ENCODE results near the gene SIM2. TPM values are rescaled to one million over a fixed set of nuclear protein-coding genes. Genes with fewer than 3 reads are reported as not detected.
"Not testable (repeated sequence)": the region's sequence is repeated elsewhere in the genome, so short reads cannot be mapped to it uniquely, and the experiment has no call there.

The SIM2 gene
- total RNA-seq: 0.24 and 0.47 TPM in 2 replicates

GRCh38 chr21:36698981-36699545, at the start of gene SIM2:
Gene SIM2 (plus strand): TSS chr21:36699115. CDS start chr21:36699747, 632 bp downstream.
- H3K4me3 Mint-ChIP-seq: no peak within 1 kb of the TSS
- peak within 1 kb of the TSS; percentile 69 for H3K27ac Mint-ChIP-seq
- no peaks in the 10 kb centered on the region for H3K36me3 Mint-ChIP-seq (ENCODE audit: low read depth)
- H3K9me3 Mint-ChIP-seq: no peaks in the 10 kb centered on the region
- intact Hi-C loops (cut with micrococcal nuclease): no loop called here
- peaks cover 2% of the 10 kb centered on the region for H3K4me1 Mint-ChIP-seq (ENCODE audit: low read depth)
- peaks cover 62% of the 10 kb centered on the region for H3K27me3 Mint-ChIP-seq (ENCODE audit: insufficient read depth)
- DNase-seq (ENCODE audit: low spot score): no peak

- H3K9me3 Mint-ChIP-seq: no peaks in the 10 kb centered on the region
- no peaks in the 10 kb centered on the region for H3K36me3 Mint-ChIP-seq (ENCODE audit: low read depth)
- H3K4me1 Mint-ChIP-seq (ENCODE audit: low read depth): no peaks in the 10 kb centered on the region
- H3K27ac Mint-ChIP-seq: no peak overlapping the region
- DNase-seq (ENCODE audit: low spot score): no peak
- H3K27me3 Mint-ChIP-seq (ENCODE audit: insufficient read depth): peaks cover 1% of the 10 kb centered on the region
- no peak overlapping the region for H3K4me3 Mint-ChIP-seq
- intact Hi-C loops (cut with micrococcal nuclease): no loop called here
Measured at GRCh38 chr21:36654324-36654723, 44.6 kb upstream of the SIM2 start.

GRCh38 chr21:36654796-36655325, 44.1 kb upstream of the SIM2 start:
- H3K27ac Mint-ChIP-seq: no peak overlapping the region
- intact Hi-C loops (cut with micrococcal nuclease): no loop called here
- DNase-seq (ENCODE audit: low spot score): no peak
- H3K27me3 Mint-ChIP-seq (ENCODE audit: insufficient read depth): peaks cover 1% of the 10 kb centered on the region
- no peaks in the 10 kb centered on the region for H3K36me3 Mint-ChIP-seq (ENCODE audit: low read depth)
- H3K4me1 Mint-ChIP-seq (ENCODE audit: low read depth): no peaks in the 10 kb centered on the region
- no peak overlapping the region for H3K4me3 Mint-ChIP-seq
- no peaks in the 10 kb centered on the region for H3K9me3 Mint-ChIP-seq

- intact Hi-C loops (cut with micrococcal nuclease): no loop called here
- Mint-ChIP-seq H3K9me3 (no peaks in the 10 kb centered on the region), H3K36me3 (ENCODE audit: low read depth) (no peaks in the 10 kb centered on the region), H3K27ac (no peak overlapping the region), H3K4me3 (no peak overlapping the region), H3K4me1 (ENCODE audit: low read depth) (no peaks in the 10 kb centered on the region), H3K27me3 (ENCODE audit: insufficient read depth) (peaks cover 1% of the 10 kb centered on the region)
- DNase-seq (ENCODE audit: low spot score): no peak
Measured at GRCh38 chr21:36656138-36656537, 42.8 kb upstream of the SIM2 start.

- DNase-seq (ENCODE audit: low spot score); H3K36me3 Mint-ChIP-seq (ENCODE audit: low read depth); H3K9me3 Mint-ChIP-seq; intact Hi-C loops (cut with micrococcal nuclease); H3K27ac Mint-ChIP-seq; H3K4me1 Mint-ChIP-seq (ENCODE audit: low read depth); H3K27me3 Mint-ChIP-seq (ENCODE audit: insufficient read depth); H3K4me3 Mint-ChIP-seq: not testable (repeated sequence)
Measured at GRCh38 chr21:36657290-36657689, 41.6 kb upstream of the SIM2 start.

- Mint-ChIP-seq H3K4me1 (ENCODE audit: low read depth) (no peaks in the 10 kb centered on the region), H3K27ac (no peak overlapping the region), H3K36me3 (ENCODE audit: low read depth) (no peaks in the 10 kb centered on the region), H3K27me3 (ENCODE audit: insufficient read depth) (peaks cover 3% of the 10 kb centered on the region), H3K9me3 (no peaks in the 10 kb centered on the region), H3K4me3 (no peak overlapping the region)
- DNase-seq (ENCODE audit: low spot score): no peak
- intact Hi-C loops (cut with micrococcal nuclease): no loop called here
Measured at GRCh38 chr21:36657999-36658398, 40.9 kb upstream of the SIM2 start.

- no peak for DNase-seq (ENCODE audit: low spot score)
- peaks cover 4% of the 10 kb centered on the region for H3K27me3 Mint-ChIP-seq (ENCODE audit: insufficient read depth)
- no peak overlapping the region for H3K27ac Mint-ChIP-seq
- intact Hi-C loops (cut with micrococcal nuclease): no loop called here
- no peaks in the 10 kb centered on the region for H3K4me1 Mint-ChIP-seq (ENCODE audit: low read depth)
- no peaks in the 10 kb centered on the region for H3K9me3 Mint-ChIP-seq
- H3K4me3 Mint-ChIP-seq: no peak overlapping the region
- no peaks in the 10 kb centered on the region for H3K36me3 Mint-ChIP-seq (ENCODE audit: low read depth)
Measured at GRCh38 chr21:36658926-36659325, 40.0 kb upstream of the SIM2 start.

GRCh38 chr21:36661511-36662309, 37.2 kb upstream of the SIM2 start:
- Mint-ChIP-seq H3K4me1 (ENCODE audit: low read depth) (no peaks in the 10 kb centered on the region), H3K36me3 (ENCODE audit: low read depth) (no peaks in the 10 kb centered on the region), H3K27me3 (ENCODE audit: insufficient read depth) (peaks cover 5% of the 10 kb centered on the region), H3K9me3 (no peaks in the 10 kb centered on the region), H3K4me3 (no peak overlapping the region), H3K27ac (no peak overlapping the region)
- DNase-seq (ENCODE audit: low spot score): no peak
- intact Hi-C loops (cut with micrococcal nuclease): no loop called here

- Mint-ChIP-seq H3K4me1 (ENCODE audit: low read depth) (no peaks in the 10 kb centered on the region), H3K36me3 (ENCODE audit: low read depth) (no peaks in the 10 kb centered on the region), H3K27ac (no peak overlapping the region), H3K9me3 (no peaks in the 10 kb centered on the region), H3K27me3 (ENCODE audit: insufficient read depth) (peaks cover 5% of the 10 kb centered on the region), H3K4me3 (no peak overlapping the region)
- intact Hi-C loops (cut with micrococcal nuclease): no loop called here
- DNase-seq (ENCODE audit: low spot score): no peak
Measured at GRCh38 chr21:36663033-36663855, 35.7 kb upstream of the SIM2 start.

- no peak overlapping the region for H3K4me3 Mint-ChIP-seq
- H3K9me3 Mint-ChIP-seq: no peaks in the 10 kb centered on the region
- no peak overlapping the region for H3K27ac Mint-ChIP-seq
- intact Hi-C loops (cut with micrococcal nuclease): no loop called here
- no peak for DNase-seq (ENCODE audit: low spot score)
- H3K27me3 Mint-ChIP-seq (ENCODE audit: insufficient read depth): peaks cover 6% of the 10 kb centered on the region
- H3K36me3 Mint-ChIP-seq (ENCODE audit: low read depth): no peaks in the 10 kb centered on the region
- H3K4me1 Mint-ChIP-seq (ENCODE audit: low read depth): no peaks in the 10 kb centered on the region
Measured at GRCh38 chr21:36664662-36664990, 34.3 kb upstream of the SIM2 start.

GRCh38 chr21:36665806-36666205, 33.1 kb upstream of the SIM2 start:
- H3K4me1 Mint-ChIP-seq (ENCODE audit: low read depth): no peaks in the 10 kb centered on the region
- no peaks in the 10 kb centered on the region for H3K36me3 Mint-ChIP-seq (ENCODE audit: low read depth)
- H3K9me3 Mint-ChIP-seq: no peaks in the 10 kb centered on the region
- H3K4me3 Mint-ChIP-seq: no peak overlapping the region
- no peak for DNase-seq (ENCODE audit: low spot score)
- H3K27me3 Mint-ChIP-seq (ENCODE audit: insufficient read depth): peaks cover 6% of the 10 kb centered on the region
- intact Hi-C loops (cut with micrococcal nuclease): no loop called here
- no peak overlapping the region for H3K27ac Mint-ChIP-seq

GRCh38 chr21:36668713-36669112, 30.2 kb upstream of the SIM2 start:
- Mint-ChIP-seq H3K36me3 (ENCODE audit: low read depth) (no peaks in the 10 kb centered on the region), H3K4me1 (ENCODE audit: low read depth) (no peaks in the 10 kb centered on the region), H3K27ac (no peak overlapping the region), H3K4me3 (no peak overlapping the region), H3K27me3 (ENCODE audit: insufficient read depth) (peaks cover 5% of the 10 kb centered on the region), H3K9me3 (no peaks in the 10 kb centered on the region)
- intact Hi-C loops (cut with micrococcal nuclease): no loop called here
- DNase-seq (ENCODE audit: low spot score): no peak

- no peak overlapping the region for H3K27ac Mint-ChIP-seq
- no peaks in the 10 kb centered on the region for H3K36me3 Mint-ChIP-seq (ENCODE audit: low read depth)
- peaks cover 4% of the 10 kb centered on the region for H3K27me3 Mint-ChIP-seq (ENCODE audit: insufficient read depth)
- H3K9me3 Mint-ChIP-seq: no peaks in the 10 kb centered on the region
- intact Hi-C loops (cut with micrococcal nuclease): no loop called here
- DNase-seq (ENCODE audit: low spot score): no peak
- H3K4me1 Mint-ChIP-seq (ENCODE audit: low read depth): no peaks in the 10 kb centered on the region
- H3K4me3 Mint-ChIP-seq: no peak overlapping the region
Measured at GRCh38 chr21:36671836-36672235, 27.1 kb upstream of the SIM2 start.
